ENCODE results near the gene FANCD2. TPM values are rescaled to one million over a fixed set of nuclear protein-coding genes. Genes with fewer than 3 reads are reported as not detected.

FANCD2 gene
- total RNA-seq, 1 experiment from 2014 or later = 35.7 TPM

GRCh38 chr3:10108091-10108490, 81.9 kb downstream of the FANCD2 start, which contains the start of gene FANCD2OS:
FANCD2OS (minus strand) TSS chr3:10108255; CDS start chr3:10104774, 3,481 bp downstream.
- no peaks in the 10 kb centered on the region for H3K9me3 ChIP-seq (ENCODE audit: insufficient read depth, low read depth)
- no peak for TF ChIP-seq EZH2 (IDR thresholded peaks at IDR 0.05; ENCODE audit: low read depth)
- no peaks in the 10 kb centered on the region for H3K4me1 ChIP-seq (replicated peaks; ENCODE audit: insufficient read depth)
- ChIA-PET CTCF (no interaction called here), POLR2A (ENCODE audit: unreplicated experiment) (no interaction called here)
- no peak within 1 kb of the TSS for H2AFZ ChIP-seq
- H3K27me3 ChIP-seq (ENCODE audit: insufficient read depth, low read depth) = no peaks in the 10 kb centered on the region
- H4K20me1 ChIP-seq (ENCODE audit: insufficient read depth) = no peaks in the 10 kb centered on the region
- H3K9me2 ChIP-seq (ENCODE audit: insufficient read depth) = no peaks in the 10 kb centered on the region
- H3K27ac ChIP-seq = no peak within 1 kb of the TSS
- no peaks in the 10 kb centered on the region for H3K79me2 ChIP-seq (ENCODE audit: low read depth)
- no peak for DNase-seq
- no TSS peak for BruUV-seq (replicated peaks)
- H3K4me2 ChIP-seq = no peak within 1 kb of the TSS
- H3F3A ChIP-seq (ENCODE audit: insufficient read depth, low read depth) = no peaks in the 10 kb centered on the region
- no peaks in the 10 kb centered on the region for H3K36me3 ChIP-seq (ENCODE audit: low read depth)
- H3K4me3 ChIP-seq = no peak within 1 kb of the TSS
- intact Hi-C loops (cut with micrococcal nuclease; ENCODE audit: unreplicated experiment) = no loop called here

GRCh38 chr3:10115326-10116137, 89.3 kb downstream of the FANCD2 start, which contains the start of gene BRK1:
BRK1 (plus strand) TSS chr3:10115675; CDS start chr3:10115702, 27 bp downstream.
- peaks cover 50% of the 10 kb centered on the region for H3K79me2 ChIP-seq (ENCODE audit: low read depth)

DNA sequence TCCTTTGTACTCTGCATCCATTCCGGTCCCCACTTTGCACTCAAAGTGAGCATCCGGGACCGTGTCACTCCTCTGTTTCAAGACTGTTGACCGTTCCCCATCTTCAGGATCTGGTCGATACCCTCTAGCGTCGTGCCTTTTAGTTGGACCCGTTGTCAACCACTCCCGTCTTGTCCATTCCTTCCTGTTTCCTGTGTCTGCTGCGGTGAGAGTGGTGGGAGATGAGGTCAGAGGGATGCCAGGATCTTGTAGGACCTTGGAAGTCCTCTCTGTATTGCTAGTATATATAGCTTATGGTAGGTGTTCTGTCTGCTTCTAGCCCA, 89.9 kb downstream of the FANCD2 start:
- POLR2A ChIA-PET (ENCODE audit: unreplicated experiment) = no interaction called here
- TF ChIP-seq EZH2 (IDR thresholded peaks at IDR 0.05; ENCODE audit: low read depth) (no peak), CTCF (conservative IDR thresholded peaks at IDR 0.05) (no peak)
- Histone ChIP-seq H3K36me3 (ENCODE audit: low read depth) (0 out of 2 replicates have a peak, but pooled peaks cover 8% of the 10 kb centered on the region), H2AFZ (peak overlapping the region; percentile 95), H4K20me1 (ENCODE audit: insufficient read depth) (peaks cover 13% of the 10 kb centered on the region; the same call in 1 of the 2 replicates), H3K4me3 (peak overlapping the region; percentile 75), H3K4me2 (peak overlapping the region; percentile 88), H3F3A (ENCODE audit: insufficient read depth, low read depth) (no peaks in the 10 kb centered on the region; the same call in 1 of the 2 replicates), H3K4me1 (replicated peaks; ENCODE audit: insufficient read depth) (peaks cover 8% of the 10 kb centered on the region), H3K9me3 (ENCODE audit: insufficient read depth, low read depth) (no peaks in the 10 kb centered on the region), H3K27ac (no peak overlapping the region), H3K79me2 (ENCODE audit: low read depth) (peaks cover 56% of the 10 kb centered on the region), H3K27me3 (ENCODE audit: insufficient read depth, low read depth) (no peaks in the 10 kb centered on the region), H3K9me2 (ENCODE audit: insufficient read depth) (no peaks in the 10 kb centered on the region)
- BruUV-seq (replicated peaks) = no TSS peak
- CTCF ChIA-PET = interaction anchor here (0.5 kb wide), 1 partner anchor 384 kb away, joined by 3 read pairs; no protein-coding TSS in a partner anchor
- intact Hi-C loops (cut with micrococcal nuclease; ENCODE audit: unreplicated experiment) = no loop called here
- DNase-seq = no peak

More at GRCh38 chr3:10115326-10116137, 89.3 kb downstream of the FANCD2 start, which contains the start of gene BRK1:
- H3F3A ChIP-seq (ENCODE audit: insufficient read depth, low read depth) = no peaks in the 10 kb centered on the region; the same call in 1 of the 2 replicates
- H3K36me3 ChIP-seq (ENCODE audit: low read depth) = 0 out of 2 replicates have a peak, but pooled peaks cover 4% of the 10 kb centered on the region
- peaks cover 13% of the 10 kb centered on the region; the same call in 1 of the 2 replicates for H4K20me1 ChIP-seq (ENCODE audit: insufficient read depth)
- DNase-seq = peak; percentile 76 to 84
- TSS peak; percentile 39 for BruUV-seq (replicated peaks)
- H3K9me2 ChIP-seq (ENCODE audit: insufficient read depth) = no peaks in the 10 kb centered on the region
- H3K4me3 ChIP-seq = peak within 1 kb of the TSS; percentile 75
- peak within 1 kb of the TSS; percentile 88 for H3K4me2 ChIP-seq
- H2AFZ ChIP-seq = peak within 1 kb of the TSS; percentile 95
- ChIA-PET POLR2A (ENCODE audit: unreplicated experiment) (interaction anchor here (0.5 to 0.7 kb wide), 7 partner anchors 13 to 1025 kb away, joined by 3 to 16 read pairs (median 5); no protein-coding TSS in a partner anchor), CTCF (interaction anchor here (0.5 to 0.6 kb wide), 5 partner anchors 27 to 383 kb away, joined by 3 to 14 read pairs (median 5); no protein-coding TSS in a partner anchor)
- H3K4me1 ChIP-seq (replicated peaks; ENCODE audit: insufficient read depth) = peaks cover 8% of the 10 kb centered on the region
- H3K9me3 ChIP-seq (ENCODE audit: insufficient read depth, low read depth) = no peaks in the 10 kb centered on the region
- no peak for TF ChIP-seq EZH2 (IDR thresholded peaks at IDR 0.05; ENCODE audit: low read depth)
- no peak for TF ChIP-seq CTCF (conservative IDR thresholded peaks at IDR 0.05)
- intact Hi-C loops (cut with micrococcal nuclease; ENCODE audit: unreplicated experiment) = no loop called here
- peak within 1 kb of the TSS; percentile 41; the same call in 1 of the 2 replicates for H3K27ac ChIP-seq
- H3K27me3 ChIP-seq (ENCODE audit: insufficient read depth, low read depth) = no peaks in the 10 kb centered on the region
